Calu3 (cell line): ENCODE data around the gene ZDHHC11. TPM values are rescaled to one million over a fixed set of nuclear protein-coding genes. Genes with fewer than 3 reads are reported as not detected.
"Not testable (repeated sequence)": the region's sequence is repeated elsewhere in the genome, so short reads cannot be mapped to it uniquely, and the experiment has no call there.

ENCODE experiments used
- BruUV-seq: library from RNA; stranded (reverse); fragments of 400-500 nt; replicated peaks from 2 replicates; lab custom pipeline; 2021; lab: Mats Ljungman, UMichigan
- CTCF ChIA-PET: fragments of 300-600 bp; sonication (Branson Sonifier 250); formaldehyde crosslinking; loops from one replicate; lab custom pipeline; 2022; ENCODE audit warnings: antibody characterized with exemption; lab: Charles Lee
- DNase-seq: peaks from one replicate; pipeline ENCODE4 v3.0.0; 2022
- H3K27ac Mint-ChIP-seq: one replicate; pipeline ENCODE4 v1.8.0; 2022; ENCODE audit warnings: mixed read lengths; ENCODE audit not compliant: unreplicated experiment
- H3K27me3 Mint-ChIP-seq: one replicate; pipeline ENCODE4 v1.8.0; 2022; ENCODE audit warnings: mixed read lengths; ENCODE audit not compliant: unreplicated experiment
- H3K36me3 Mint-ChIP-seq: one replicate; pipeline ENCODE4 v1.8.0; 2022; ENCODE audit warnings: mild to moderate bottlenecking, moderate library complexity, mixed read lengths; ENCODE audit not compliant: insufficient read depth, unreplicated experiment
- H3K4me1 Mint-ChIP-seq: one replicate; pipeline ENCODE4 v1.8.0; 2022; ENCODE audit warnings: mild to moderate bottlenecking, low read depth, mixed read lengths; ENCODE audit not compliant: unreplicated experiment
- H3K4me3 Mint-ChIP-seq: one replicate; pipeline ENCODE4 v1.8.0; 2022; ENCODE audit warnings: mild to moderate bottlenecking, low read depth, moderate library complexity, mixed read lengths; ENCODE audit not compliant: unreplicated experiment
- H3K9me3 Mint-ChIP-seq: one replicate; pipeline ENCODE4 v1.8.0; 2022; ENCODE audit warnings: low read depth, mixed read lengths; ENCODE audit not compliant: unreplicated experiment
- CTCF ChIP-seq: fragments of 200-600 bp; IDR thresholded peaks from one replicate; pipeline ENCODE4 v1.8.0; 2022; ENCODE audit warnings: antibody characterized with exemption; ENCODE audit not compliant: unreplicated experiment
- intact Hi-C: fragments of 100-400 bp; cut with micrococcal nuclease; formaldehyde crosslinking; loops from one replicate; pipeline ENCODE4 v1.10.0; 2022; ENCODE audit not compliant: unreplicated experiment
- total RNA-seq: library from RNA; stranded (reverse); gene quantifications from 2 replicates; pipeline ENCODE4 v1.2.3, GENCODE V29; 2022

Gene ZDHHC11
- total RNA-seq, 1 experiment from 2014 or later, result 60.8 TPM

DNA sequence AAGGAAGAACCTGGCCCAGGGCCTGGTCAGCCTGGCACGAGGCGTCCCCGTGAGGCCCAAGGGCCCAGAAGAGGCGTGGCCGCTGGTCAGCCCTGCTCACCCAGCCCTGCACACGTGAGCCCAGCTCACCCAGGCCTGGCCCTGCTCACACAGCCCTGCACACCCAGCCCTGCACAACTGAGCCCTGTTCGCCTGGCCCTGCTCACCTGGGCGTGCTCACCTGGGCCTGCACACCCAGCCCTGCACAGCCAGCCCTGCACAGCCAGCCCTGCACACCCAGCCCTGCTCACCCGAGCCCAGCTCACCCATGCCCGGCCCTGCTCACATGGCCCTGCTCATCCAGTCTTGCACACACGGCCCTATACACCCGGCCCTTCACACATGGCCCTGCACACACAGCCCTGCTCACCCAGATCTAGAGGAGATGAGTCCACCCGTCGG is 2.1 kb downstream of the ZDHHC11 start:
- Mint-ChIP-seq H3K4me1 (no peaks in the 10 kb centered on the region), H3K27ac (no peak overlapping the region), H3K36me3 (peaks cover 8% of the 10 kb centered on the region), H3K9me3 (no peaks in the 10 kb centered on the region), H3K4me3 (no peak overlapping the region), H3K27me3 (peaks cover 12% of the 10 kb centered on the region)
- BruUV-seq, result no TSS peak
- DNase-seq, result no peak
- CTCF ChIA-PET, result no interaction called here
- intact Hi-C loops, result no loop called here
- TF ChIP-seq CTCF, result no peak

DNA sequence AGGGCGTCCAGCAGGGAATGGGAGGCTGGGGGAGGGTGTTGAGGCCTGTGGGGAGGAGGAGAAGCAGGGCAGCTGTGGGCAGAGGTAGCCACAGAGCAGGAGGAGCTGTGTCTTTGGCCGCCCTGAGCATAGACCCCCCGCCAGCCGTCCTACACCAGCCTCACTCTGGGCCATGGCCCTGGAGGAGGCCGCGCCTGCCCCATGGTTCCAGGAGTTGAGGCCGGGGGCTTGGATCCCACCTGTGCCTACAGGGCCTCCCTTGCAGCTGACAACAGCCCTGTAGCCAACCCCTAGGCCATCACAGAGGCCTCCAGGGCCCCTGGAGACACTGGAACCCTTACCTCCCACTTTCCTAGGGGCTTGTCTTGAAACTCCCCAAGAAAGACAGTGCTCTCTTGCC is 3.0 kb downstream of the ZDHHC11 start:
- DNase-seq, intact Hi-C loops, BruUV-seq, H3K4me3 Mint-ChIP-seq, H3K4me1 Mint-ChIP-seq, H3K36me3 Mint-ChIP-seq, H3K9me3 Mint-ChIP-seq, CTCF ChIA-PET, H3K27ac Mint-ChIP-seq: not testable (repeated sequence)
- H3K27me3 Mint-ChIP-seq, result peaks cover 12% of the 10 kb centered on the region

DNA sequence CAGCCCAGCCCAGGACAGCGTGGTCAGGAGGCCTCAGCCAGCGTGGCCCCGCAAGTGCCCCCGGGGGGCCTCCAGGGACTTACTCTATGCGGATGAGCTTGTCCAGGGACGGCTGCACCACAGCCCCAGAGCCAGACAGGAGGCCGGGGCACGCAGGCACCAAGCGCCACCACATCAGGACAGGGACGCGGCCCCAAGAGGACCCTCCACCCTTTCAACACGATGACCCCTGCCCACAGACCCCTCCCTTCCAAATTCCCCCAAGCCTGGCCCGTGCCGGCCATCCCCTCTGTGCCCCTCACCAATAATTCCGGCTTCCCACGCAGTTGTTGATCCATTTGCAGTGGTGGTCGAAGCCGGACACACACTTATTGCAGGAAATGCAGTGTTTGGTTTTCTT is 3.6 kb downstream of the ZDHHC11 start:
- BruUV-seq, H3K4me1 Mint-ChIP-seq, H3K27ac Mint-ChIP-seq, CTCF ChIA-PET, intact Hi-C loops, H3K36me3 Mint-ChIP-seq, H3K4me3 Mint-ChIP-seq, H3K9me3 Mint-ChIP-seq, DNase-seq: not testable (repeated sequence)
- H3K27me3 Mint-ChIP-seq, result peaks cover 12% of the 10 kb centered on the region

DNA sequence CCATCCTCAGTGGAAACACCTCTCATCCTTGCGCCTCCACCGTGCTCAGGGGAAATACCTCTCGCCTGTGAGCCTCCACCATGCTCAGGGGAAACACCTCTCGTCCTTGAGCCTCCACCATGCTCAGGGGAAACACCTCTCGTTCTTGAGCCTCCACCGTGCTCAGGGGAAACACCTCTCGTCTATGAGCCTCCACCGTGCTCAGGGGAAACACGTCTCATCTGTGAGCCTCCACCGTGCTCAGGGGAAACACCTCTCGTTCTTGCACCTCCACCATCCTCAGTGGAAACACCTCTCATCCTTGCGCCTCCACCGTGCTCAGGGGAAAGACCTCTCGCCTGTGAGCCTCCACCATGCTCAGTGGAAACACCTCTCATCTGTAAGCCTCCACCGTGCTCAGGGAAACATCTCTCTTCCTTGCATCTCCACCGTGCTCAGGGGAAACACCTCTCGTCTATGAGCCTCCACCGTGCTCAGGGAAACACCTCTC is 4.1 kb downstream of the ZDHHC11 start:
- H3K27ac Mint-ChIP-seq, intact Hi-C loops, CTCF ChIA-PET, BruUV-seq, H3K36me3 Mint-ChIP-seq, H3K4me3 Mint-ChIP-seq, DNase-seq, H3K9me3 Mint-ChIP-seq, H3K4me1 Mint-ChIP-seq: not testable (repeated sequence)
- peaks cover 12% of the 10 kb centered on the region for H3K27me3 Mint-ChIP-seq

DNA sequence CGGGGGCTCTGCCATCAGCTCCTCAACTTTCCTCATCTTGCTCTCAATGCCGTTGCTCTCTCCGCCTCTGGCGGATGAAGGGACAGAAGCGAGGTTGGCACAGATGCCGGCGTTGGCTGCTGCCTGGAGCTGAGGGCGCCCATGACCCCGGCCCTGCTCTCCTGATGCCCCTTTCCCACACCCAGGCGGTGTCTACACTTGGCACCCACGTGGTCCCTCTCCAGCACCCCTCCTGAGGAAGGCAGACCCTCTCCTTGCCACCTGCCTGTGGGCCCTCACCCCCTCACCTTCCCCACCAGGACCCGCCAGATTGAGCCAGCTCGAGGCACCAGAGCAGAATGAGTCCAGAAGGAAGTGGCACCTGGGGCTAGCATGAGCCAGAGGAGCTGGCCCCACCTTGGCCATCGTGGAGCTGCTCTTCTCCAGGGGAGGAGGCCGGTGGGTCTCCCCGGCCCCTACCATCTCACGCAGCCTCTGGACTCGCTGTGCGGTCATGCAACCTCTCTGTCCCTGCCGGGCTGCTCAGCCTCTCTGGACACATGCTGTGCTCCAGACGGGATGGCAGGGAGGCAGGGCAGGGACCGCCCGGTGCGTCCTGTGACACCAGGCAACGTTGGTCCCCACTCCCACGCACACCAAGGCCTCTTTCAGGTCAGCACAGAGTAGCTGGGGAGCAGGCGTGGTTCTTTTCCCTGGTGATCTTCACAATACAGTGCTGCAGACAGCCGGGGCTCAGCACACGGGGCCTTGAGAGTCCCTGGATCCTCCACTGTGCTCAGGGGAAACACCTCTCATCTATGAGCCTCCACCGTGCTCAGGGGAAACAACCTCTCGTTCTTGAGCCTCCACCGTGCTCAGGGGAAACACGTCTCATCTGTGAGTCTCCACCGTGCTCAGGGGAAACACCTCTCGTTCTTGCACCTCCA is 4.8 kb downstream of the ZDHHC11 start:
- H3K27ac Mint-ChIP-seq, H3K9me3 Mint-ChIP-seq, H3K4me1 Mint-ChIP-seq, CTCF ChIA-PET, BruUV-seq, intact Hi-C loops, DNase-seq, H3K4me3 Mint-ChIP-seq, H3K36me3 Mint-ChIP-seq: not testable (repeated sequence)
- peaks cover 12% of the 10 kb centered on the region for H3K27me3 Mint-ChIP-seq

- CTCF ChIA-PET, DNase-seq, H3K27ac Mint-ChIP-seq, BruUV-seq, H3K4me3 Mint-ChIP-seq, intact Hi-C loops, H3K4me1 Mint-ChIP-seq, H3K36me3 Mint-ChIP-seq, H3K9me3 Mint-ChIP-seq: not testable (repeated sequence)
- H3K27me3 Mint-ChIP-seq, result peaks cover 12% of the 10 kb centered on the region
These were observed 5.6 kb downstream of the ZDHHC11 start for GRCh38 chr5:845031-845675.

- H3K4me1 Mint-ChIP-seq, DNase-seq, BruUV-seq, H3K4me3 Mint-ChIP-seq, H3K27ac Mint-ChIP-seq, intact Hi-C loops, H3K9me3 Mint-ChIP-seq, CTCF ChIA-PET, H3K36me3 Mint-ChIP-seq: not testable (repeated sequence)
- H3K27me3 Mint-ChIP-seq, result peaks cover 12% of the 10 kb centered on the region
These were observed 6.4 kb downstream of the ZDHHC11 start for GRCh38 chr5:844426-844825.

- H3K27me3 Mint-ChIP-seq, result peaks cover 12% of the 10 kb centered on the region
- DNase-seq, intact Hi-C loops, H3K4me3 Mint-ChIP-seq, H3K36me3 Mint-ChIP-seq, H3K9me3 Mint-ChIP-seq, H3K27ac Mint-ChIP-seq, BruUV-seq, CTCF ChIA-PET, H3K4me1 Mint-ChIP-seq: not testable (repeated sequence)
These were observed 6.9 kb downstream of the ZDHHC11 start for GRCh38 chr5:843926-844325.

- peaks cover 12% of the 10 kb centered on the region for H3K27me3 Mint-ChIP-seq
- H3K36me3 Mint-ChIP-seq, DNase-seq, CTCF ChIA-PET, BruUV-seq, intact Hi-C loops, H3K4me3 Mint-ChIP-seq, H3K9me3 Mint-ChIP-seq, H3K27ac Mint-ChIP-seq, H3K4me1 Mint-ChIP-seq: not testable (repeated sequence)
These were observed 7.4 kb downstream of the ZDHHC11 start for GRCh38 chr5:843371-843770.
